Stimulated activated CD4-positive, alpha-beta T cell treated with anti-CD3 and anti-CD28 coated beads, Interleukin-12 subunit alpha, Interleukin-12 subunit beta, amount 100 ng/mL, for 4 hours (primary cell): Measurements from ENCODE around the gene NPHP4.

Source experiments
- DNase-seq: peaks from one replicate; pipeline ENCODE4 v3.0.0-alpha.2; 2020

Gene NPHP4

GRCh38 chr1:5886541-5887348 lies 105.5 kb downstream of the NPHP4 start:
- DNase-seq = no peak

GRCh38 chr1:5886140-5886483 lies 106.1 kb downstream of the NPHP4 start:
- no peak for DNase-seq

- no peak for DNase-seq
Observed at GRCh38 chr1:5885471-5886139, 106.6 kb downstream of the NPHP4 start.

GRCh38 chr1:5884110-5884509 lies 108.1 kb downstream of the NPHP4 start:
- DNase-seq = no peak

GRCh38 chr1:5883129-5884048 lies 108.8 kb downstream of the NPHP4 start:
- DNase-seq = no peak

GRCh38 chr1:5882367-5883128 lies 109.7 kb downstream of the NPHP4 start:
- DNase-seq = no peak

- no peak for DNase-seq
Observed at GRCh38 chr1:5881526-5882222, 110.6 kb downstream of the NPHP4 start.

GRCh38 chr1:5880630-5881405 lies 111.4 kb downstream of the NPHP4 start:
- DNase-seq = no peak

- no peak for DNase-seq
Observed at GRCh38 chr1:5879421-5879820, 112.8 kb downstream of the NPHP4 start.

GRCh38 chr1:5878971-5879370 lies 113.3 kb downstream of the NPHP4 start:
- no peak for DNase-seq

GRCh38 chr1:5877683-5878530 lies 114.3 kb downstream of the NPHP4 start:
- DNase-seq = no peak

- DNase-seq = no peak
Observed at GRCh38 chr1:5877001-5877400, 115.2 kb downstream of the NPHP4 start.

GRCh38 chr1:5876094-5876650 lies 116.1 kb downstream of the NPHP4 start:
- DNase-seq = no peak

GRCh38 chr1:5875345-5875910 lies 116.8 kb downstream of the NPHP4 start:
- DNase-seq = no peak

GRCh38 chr1:5874416-5875110 lies 117.7 kb downstream of the NPHP4 start:
- DNase-seq = no peak

- no peak for DNase-seq
Observed at GRCh38 chr1:5873556-5873955, 118.7 kb downstream of the NPHP4 start.

GRCh38 chr1:5872886-5873285 lies 119.3 kb downstream of the NPHP4 start:
- no peak for DNase-seq

- DNase-seq = no peak
Observed at GRCh38 chr1:5868931-5869500, 123.2 kb downstream of the NPHP4 start.

GRCh38 chr1:5865774-5866173 lies 126.5 kb downstream of the NPHP4 start:
- DNase-seq = no peak
